Lower leg skin (tissue), 4 donors: ENCODE results near the gene RASA3. TPM values are rescaled to one million over a fixed set of nuclear protein-coding genes. Genes with fewer than 3 reads are reported as not detected.

Source experiments
- DNase-seq, 2 donors: peaks; one replicate each; pipeline ENCODE4 v3.0.0-alpha.2; 2019; ENCODE audit warnings: low spot score in 2 of 2
- H3K4me3 ChIP-seq: fragments of 200-600 bp; sonication (generic); 2 replicates; pipeline ENCODE4 v1.5.1; 2017; ENCODE audit warnings: mild to moderate bottlenecking, low read depth; ENCODE audit not compliant: poor library complexity, severe bottlenecking
- CTCF ChIP-seq, 3 donors: fragments of 450-650 bp; IDR thresholded peaks; one replicate each; pipeline ENCODE4 v1.5.1; 2016; ENCODE audit warnings: antibody characterized with exemption in 3 of 3, mild to moderate bottlenecking in 3 of 3, moderate library complexity in 2 of 3
- POLR2A ChIP-seq, 2 donors: fragments of 450-650 bp; IDR thresholded peaks; one replicate each; pipeline ENCODE4 v1.6.1; 2016 to 2017; ENCODE audit warnings: antibody characterized with exemption in 2 of 2, mild to moderate bottlenecking in 1 of 2, moderate library complexity in 1 of 2
- WGBS, 2 donors: methylation state at CpG; one replicate each; pipeline ENCODE4 v1.1.5; 2018; 5-methylcytosine and 5-hydroxymethylcytosine counted together
- intact Hi-C: fragments of 100-400 bp; cut with DNase I; formaldehyde crosslinking; loops from one replicate; pipeline ENCODE4 v1.15.0; 2023; ENCODE audit warnings: low total_unique reads
- total RNA-seq, 4 donors: library from RNA; depleted of rRNA; stranded (reverse); fragments of >200 nt; gene quantifications; one replicate each; pipeline ENCODE4 v1.1.0, GENCODE V29; 2016

Gene RASA3
- total RNA-seq, 4 donors from 2014 or later: 12.9 to 30.5 (median 24.2) TPM

GRCh38 chr13:114031631-114032030 lies 100.8 kb downstream of the RASA3 start:
- TF ChIP-seq CTCF (IDR thresholded peaks at IDR 0.05): no peak
- no peak for TF ChIP-seq POLR2A (IDR thresholded peaks at IDR 0.05)
- DNase-seq: no peak
- no peak overlapping the region for H3K4me3 ChIP-seq
- intact Hi-C loops: no loop called here
- 35 to 37% methylated on average over 13 to 14 of the region's 14 CpGs for WGBS, 2 donors

DNA sequence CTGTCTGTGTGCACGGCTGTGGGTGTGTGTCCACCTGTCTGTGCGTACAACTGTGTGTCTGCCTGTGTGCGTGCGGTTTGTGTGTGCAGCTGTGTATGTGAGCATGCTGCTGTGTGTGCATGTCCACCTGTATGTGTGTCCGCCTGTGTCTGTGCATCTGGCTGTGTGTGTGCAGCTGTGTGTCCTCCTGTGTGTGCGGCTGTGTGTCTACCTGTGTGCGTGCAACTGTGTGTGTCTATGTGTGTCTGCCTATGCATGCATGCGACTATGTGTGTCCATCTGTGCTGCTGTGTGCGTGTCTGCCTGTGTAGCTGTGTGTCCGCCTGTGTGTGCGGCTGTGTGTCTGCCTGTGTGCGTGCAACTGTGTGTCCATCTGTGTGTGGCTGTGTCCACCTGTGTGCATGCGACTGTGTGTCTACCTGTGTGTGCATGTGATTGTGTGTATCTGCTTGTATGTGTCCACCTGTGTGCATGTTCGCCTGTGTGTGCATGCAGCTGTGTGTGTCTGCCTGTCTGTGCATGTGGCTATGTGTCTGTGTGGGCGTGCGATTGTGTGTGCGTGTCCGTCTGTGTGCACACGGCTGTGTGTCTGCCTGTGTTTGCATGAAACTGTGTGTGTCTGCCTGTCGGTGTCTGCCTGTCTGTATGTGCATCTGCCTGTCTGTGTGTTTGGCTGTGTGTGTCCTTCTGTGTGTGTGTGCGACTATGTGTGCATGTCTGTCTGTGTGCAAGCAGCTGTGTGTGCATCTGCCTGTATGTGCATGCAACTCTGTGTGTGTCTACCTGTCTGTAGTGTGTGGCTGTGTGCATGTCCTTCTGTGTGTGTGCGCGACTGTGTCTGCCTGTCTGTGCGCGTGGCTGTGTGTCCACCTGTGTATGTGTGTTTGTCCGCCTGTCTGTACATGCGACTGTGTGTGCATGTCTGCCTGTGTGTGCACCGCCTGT lies 101.5 kb downstream of the RASA3 start:
- no peak for TF ChIP-seq POLR2A (IDR thresholded peaks at IDR 0.05)
- TF ChIP-seq CTCF (IDR thresholded peaks at IDR 0.05): peak in 1 of 3 donors; percentile 19
- no peak overlapping the region for H3K4me3 ChIP-seq
- DNase-seq: no peak
- intact Hi-C loops: no loop called here
- 91 to 92% methylated on average over 27 to 28 of the region's 28 CpGs for WGBS, 2 donors

DNA sequence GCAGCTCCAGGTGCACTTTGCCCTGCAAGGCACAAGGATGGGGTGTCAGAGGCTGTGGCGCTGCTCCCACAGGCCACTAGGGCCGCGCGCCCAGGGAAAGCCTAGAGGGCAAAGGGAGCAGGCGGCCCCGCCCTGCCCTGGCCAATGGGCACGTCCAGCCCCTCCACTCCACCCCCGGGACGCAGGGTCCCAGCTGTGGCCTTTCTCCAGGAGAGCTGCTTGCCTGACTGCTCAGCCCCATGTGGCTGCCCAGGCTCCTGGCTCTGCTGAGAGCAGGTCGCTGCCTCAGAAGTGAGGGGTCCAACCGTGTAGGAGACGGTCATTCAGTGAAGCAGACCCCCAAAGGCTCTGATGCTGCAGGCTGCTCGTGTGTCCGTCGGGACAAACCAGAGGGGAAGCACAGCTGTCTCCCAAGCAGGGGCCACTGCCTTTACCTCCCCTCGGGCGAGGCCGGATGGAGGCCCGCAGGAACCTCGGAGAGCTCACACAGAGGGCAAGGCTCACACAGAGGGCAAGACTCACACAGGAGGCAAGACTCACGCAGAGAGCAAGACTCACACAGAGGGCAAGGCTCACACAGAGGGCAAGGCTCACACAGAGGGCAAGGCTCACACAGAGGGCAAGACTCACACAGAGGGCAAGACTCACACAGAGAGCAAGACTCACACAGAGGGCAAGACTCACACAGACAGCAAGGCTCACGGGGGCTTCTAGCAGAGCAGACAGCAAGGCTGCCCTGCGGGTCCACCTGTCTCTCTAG lies 102.4 kb downstream of the RASA3 start:
- H3K4me3 ChIP-seq: no peak overlapping the region
- 77 to 90% methylated on average over 6 to 19 of the region's 23 CpGs for WGBS, 2 donors
- intact Hi-C loops: no loop called here
- no peak for DNase-seq
- TF ChIP-seq POLR2A (IDR thresholded peaks at IDR 0.05) (no peak), CTCF (IDR thresholded peaks at IDR 0.05) (no peak)

DNA sequence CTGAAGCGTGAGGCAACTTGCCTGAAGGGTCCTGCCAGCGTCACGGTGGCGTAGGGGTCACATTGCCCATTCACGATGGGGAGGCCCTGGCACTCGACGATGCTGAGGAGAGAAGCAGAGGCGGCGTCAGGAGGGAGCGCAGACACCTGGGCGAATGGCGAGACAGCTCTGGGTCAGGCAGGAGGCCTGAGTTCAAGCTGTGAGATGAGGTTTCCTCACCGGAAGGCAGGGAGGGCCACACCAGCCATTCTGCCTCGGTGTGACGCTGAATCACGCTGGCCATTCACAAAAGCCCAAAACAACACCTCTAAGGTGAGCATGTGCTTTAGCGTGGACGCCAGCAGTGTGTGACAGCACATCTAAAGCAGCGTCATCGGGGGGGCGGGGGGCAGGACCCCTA lies 104.6 kb downstream of the RASA3 start:
- WGBS, 2 donors: 94 to 95% methylated on average over 16 to 21 of the region's 21 CpGs

More for the DNA sequence above, 104.6 kb downstream of the RASA3 start:
- intact Hi-C loops: no loop called here
- DNase-seq: no peak
- no peak overlapping the region for H3K4me3 ChIP-seq
- TF ChIP-seq POLR2A (IDR thresholded peaks at IDR 0.05) (no peak), CTCF (IDR thresholded peaks at IDR 0.05) (no peak)
